ENCODE measurements around the gene PXT1.
A peak's percentile ranks its signal among the peaks of the same experiment; 100 is the strongest.
"Not testable (repeated sequence)": the region's sequence is repeated elsewhere in the genome, so short reads cannot be mapped to it uniquely, and the experiment has no call there.

Gene PXT1, protein sequence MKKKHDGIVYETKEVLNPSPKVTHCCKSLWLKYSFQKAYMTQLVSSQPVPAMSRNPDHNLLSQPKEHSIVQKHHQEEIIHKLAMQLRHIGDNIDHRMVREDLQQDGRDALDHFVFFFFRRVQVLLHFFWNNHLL

DNA sequence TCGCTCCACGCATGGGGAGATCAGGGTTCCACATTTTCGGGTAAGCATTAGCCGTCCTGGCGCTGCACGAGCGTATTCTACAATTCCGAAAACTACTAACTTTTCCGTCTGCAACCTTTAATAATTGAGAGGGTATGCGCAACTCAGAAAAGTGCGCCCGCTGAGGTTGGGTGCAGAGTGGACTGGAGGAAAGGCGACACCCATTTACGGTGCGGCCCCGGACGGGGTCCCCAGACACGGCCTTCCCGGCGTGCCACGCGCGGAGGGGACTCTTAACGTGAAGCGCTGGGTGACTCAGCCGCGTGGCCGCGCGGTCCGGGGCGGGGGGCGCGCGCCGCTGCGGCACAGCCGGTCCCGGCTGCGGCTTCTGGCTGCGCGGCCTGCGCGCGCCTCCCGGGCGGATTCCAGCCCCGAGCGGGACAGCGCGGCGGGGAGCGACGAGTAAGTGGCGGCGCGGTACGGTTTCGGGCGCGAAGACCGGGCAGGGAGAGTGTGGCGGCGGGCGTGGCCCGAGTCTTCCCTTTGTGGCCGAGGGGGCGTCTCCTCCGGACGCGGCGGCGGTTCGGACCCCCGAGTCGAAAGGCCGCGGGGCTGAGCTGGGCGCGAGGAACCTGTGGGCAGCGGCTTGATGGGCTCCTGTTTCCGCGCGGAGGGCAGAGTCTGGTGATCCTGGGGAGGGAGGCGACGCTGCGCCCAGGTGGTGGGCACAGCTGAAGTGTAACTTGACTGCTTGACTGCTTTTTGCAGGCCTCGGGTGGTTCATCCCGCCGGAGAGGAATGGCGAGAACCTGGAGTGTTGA is at the start of gene PXT1, which contains the start of gene KCTD20:
Gene PXT1 (minus strand): TSS at position 184 of the 800 bp plus-strand sequence. CDS start 16,772 bp downstream, outside the sequence.
Gene KCTD20 (plus strand): TSS at position 330 of the 800 bp plus-strand sequence. CDS start 27,098 bp downstream, outside the sequence.
- peak; percentile 70 to 76 (median 74) for DNase-seq (ENCODE audit: low read depth in 3 of 3)

- DNase-seq (ENCODE audit: low read depth in 3 of 3): no peak
Measured at GRCh38 chr6:36492092-36492491, 49.4 kb upstream of the PXT1 start.

DNA sequence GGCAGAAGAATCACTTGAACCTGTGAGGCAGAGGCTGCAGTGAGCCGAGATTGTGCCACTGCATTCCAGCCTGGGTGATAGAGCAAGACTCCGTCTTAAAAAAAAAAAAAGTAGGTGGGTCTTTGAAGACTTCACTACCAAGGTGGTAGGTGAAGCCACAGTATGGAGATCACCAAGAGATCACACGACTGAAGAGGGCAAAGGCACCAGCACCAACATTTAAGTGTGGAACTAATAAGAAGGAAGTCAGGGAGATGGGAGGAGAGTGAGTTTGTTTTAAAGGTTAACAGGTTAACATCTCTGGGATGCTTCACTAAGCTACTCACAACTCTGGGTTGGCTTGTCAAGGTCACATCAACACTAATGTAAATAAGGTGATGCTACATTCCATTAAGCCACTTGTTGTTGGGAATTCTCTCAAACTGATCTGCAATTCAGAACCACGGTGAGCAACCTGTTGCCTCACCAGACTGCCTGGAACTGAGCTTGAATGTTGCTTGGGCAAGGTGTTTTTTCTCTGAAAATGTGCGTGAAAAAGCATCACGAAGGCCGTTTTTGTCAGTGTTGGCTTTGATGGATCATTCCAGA is 48.8 kb upstream of the PXT1 start:
- DNase-seq (ENCODE audit: low read depth in 3 of 3): no peak

- no peak for DNase-seq (ENCODE audit: low read depth in 3 of 3)
Measured at GRCh38 chr6:36489426-36489825, 46.8 kb upstream of the PXT1 start.

- DNase-seq (ENCODE audit: low read depth in 3 of 3): no peak
Measured at GRCh38 chr6:36488221-36488620, 45.6 kb upstream of the PXT1 start.

DNA sequence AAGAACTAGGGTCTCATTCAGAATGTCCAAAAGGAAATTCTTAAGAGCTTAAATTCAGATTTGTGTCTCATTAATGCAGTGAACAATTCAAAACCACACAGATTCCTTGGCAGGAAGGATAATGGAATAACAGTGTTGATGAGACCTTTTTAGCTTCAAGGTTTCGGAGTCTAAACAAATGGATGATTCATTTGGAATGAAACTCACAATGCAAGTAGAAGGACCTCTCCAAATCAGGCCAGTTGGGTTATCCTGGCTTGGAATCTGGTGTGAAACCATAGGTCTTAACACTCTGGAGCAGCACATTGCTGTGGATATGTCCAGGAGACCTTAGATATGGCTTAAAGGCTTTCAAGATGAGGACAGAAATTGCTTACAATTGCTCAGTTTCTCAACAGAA is 45.0 kb upstream of the PXT1 start:
- DNase-seq (ENCODE audit: low read depth in 3 of 3): no peak

DNA sequence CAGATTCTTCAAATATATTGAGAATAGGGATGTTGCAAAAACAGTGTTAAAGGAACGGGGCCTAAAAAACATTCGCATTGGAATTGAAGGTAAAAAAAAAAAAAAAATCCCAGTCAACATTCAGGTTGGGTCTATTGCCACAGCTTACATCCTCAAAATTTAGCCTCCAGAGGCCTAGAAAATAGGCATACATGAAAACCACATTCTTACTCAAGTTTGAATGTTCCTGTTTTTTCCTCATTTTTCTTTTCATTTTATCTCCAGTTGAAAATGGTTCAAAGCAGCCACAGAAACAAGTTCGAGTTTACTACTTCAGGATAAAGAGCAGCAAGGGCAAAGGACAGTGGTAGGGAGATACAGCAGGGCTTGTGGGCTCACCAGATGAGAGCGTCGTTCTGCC is 42.1 kb upstream of the PXT1 start:
- DNase-seq (ENCODE audit: low read depth in 3 of 3): no peak

DNA sequence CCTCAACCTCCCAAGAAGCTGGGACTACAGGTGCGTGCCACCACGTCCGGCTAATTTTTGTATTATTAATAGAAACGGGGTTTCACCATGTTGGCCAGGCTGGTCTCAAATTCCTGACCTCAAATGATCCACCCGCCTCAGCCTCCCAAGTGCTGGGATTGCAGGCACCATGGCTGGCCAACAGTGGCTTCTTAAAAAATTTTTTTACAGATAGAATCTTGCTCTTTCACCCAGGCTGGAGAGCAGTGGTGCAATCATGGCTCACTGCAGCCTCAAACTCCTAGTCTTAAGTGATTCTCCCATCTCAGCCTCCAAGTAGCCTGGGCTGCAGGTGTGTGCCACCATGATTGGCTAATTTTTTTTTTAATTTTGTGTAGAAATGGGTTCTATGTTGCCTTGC is 40.7 kb upstream of the PXT1 start:
- DNase-seq (ENCODE audit: low read depth in 3 of 3): not testable (repeated sequence)

DNA sequence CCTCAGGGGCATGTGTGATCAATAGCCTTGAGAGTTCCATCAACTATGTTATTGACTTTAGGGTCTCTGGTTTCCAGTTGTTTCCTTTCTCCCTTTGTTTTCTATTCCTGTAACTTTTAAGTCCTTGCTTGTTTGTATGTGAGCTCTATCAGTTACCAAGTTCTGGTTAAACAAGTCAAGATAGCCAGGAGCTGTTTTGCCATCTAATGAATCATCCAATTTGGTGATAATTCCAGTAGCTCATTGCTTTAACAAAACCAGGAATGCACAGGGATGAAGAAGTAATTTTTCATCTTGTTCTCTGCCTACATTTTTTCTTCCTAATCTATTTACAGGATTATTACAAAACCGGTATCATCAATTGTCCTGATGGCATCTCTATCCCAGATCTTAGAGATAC is 36.6 kb upstream of the PXT1 start:
- no peak for DNase-seq (ENCODE audit: low read depth in 3 of 3)

DNA sequence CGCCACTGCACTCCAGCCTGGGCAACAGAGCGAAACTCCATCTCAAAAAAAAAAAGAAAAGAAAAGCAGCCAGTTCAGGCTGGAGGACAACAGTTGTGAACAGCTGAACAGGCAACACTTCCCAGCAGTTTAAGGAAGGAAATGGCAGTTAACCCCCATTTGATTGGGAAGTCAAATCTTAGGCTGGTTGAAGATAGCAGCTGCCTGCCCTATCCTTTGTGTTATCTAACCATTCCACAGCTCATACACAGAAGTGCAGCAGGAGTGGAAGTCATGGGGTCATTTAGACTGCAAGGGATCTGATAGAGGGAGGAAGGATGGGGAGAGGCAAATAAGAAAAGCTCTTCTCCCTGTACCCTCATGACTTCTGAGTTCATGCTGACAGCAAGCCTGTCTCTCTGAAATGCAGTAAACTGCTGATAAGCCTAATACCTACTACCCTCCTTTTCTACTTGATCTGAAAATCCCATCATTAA is 35.4 kb upstream of the PXT1 start:
- DNase-seq (ENCODE audit: low read depth in 3 of 3): no peak

GRCh38 chr6:36469946-36470345 is 27.3 kb upstream of the PXT1 start:
- DNase-seq (ENCODE audit: low read depth in 3 of 3): no peak

DNA sequence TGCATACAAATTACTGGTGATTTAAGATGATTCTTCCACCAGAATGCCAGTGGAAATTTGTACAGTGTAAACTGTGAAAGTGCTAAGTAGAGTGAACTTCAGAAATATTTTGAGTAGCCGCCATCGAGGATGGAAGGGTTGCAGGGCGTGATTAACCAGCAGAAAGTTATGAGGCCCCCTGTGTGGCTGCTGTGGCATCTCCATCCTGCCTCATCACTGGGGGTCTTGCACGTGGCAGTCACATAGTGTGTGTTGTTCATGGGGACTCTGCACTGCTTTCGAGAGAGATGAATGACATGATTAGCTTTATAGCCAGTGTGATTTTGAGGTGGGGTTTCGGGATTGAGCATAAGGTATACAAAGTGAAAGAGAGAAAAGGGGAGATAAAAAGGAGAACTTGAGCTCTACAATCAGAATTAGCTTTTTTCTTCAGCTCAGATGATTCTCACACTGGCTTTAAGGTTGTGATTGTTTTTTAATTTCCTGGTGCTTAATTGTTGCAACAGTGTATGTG is 26.6 kb upstream of the PXT1 start:
- DNase-seq (ENCODE audit: low read depth in 3 of 3): no peak

DNA sequence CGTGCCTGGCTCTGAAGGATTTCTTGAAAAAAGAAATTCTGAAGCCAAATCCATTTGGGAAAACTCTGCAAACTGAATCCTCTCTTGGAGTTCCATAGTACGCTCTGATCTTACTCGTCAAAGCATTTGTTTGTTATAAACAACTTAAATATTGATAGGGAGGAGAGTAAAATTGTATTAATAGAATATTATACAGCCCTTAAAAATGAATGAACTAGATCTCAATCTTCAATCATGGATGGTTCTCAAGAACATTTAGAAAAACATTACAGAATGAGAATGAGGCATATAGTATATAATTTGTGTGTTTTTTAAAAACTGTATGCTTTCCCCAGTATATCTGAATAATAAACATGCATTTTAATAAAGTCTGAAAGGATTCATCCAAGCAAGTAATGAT is 25.0 kb upstream of the PXT1 start:
- DNase-seq (ENCODE audit: low read depth in 3 of 3): no peak

GRCh38 chr6:36464233-36464632 is 21.6 kb upstream of the PXT1 start:
- no peak for DNase-seq (ENCODE audit: low read depth in 3 of 3)

DNA sequence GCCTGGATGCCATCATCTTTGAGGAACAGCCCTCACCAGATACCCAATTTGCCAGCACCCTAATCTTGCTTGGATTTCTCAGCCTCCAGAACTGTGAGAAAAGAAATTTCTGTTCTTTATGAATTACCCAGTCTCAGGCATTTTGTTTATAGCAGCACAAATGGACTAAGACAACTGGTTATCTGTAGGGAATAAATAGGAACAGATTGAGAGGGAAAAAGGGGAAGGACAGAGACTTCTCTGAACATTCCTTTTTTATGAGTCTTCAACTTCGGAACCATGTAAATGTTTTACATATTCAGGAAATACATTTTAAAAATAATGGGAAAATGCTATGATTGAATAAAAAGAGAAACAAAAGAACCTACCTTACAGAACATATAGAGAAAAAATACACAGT is 21.0 kb upstream of the PXT1 start:
- DNase-seq (ENCODE audit: low read depth in 3 of 3): no peak

- no peak for DNase-seq (ENCODE audit: low read depth in 3 of 3)
Measured at GRCh38 chr6:36461646-36462045, 19.0 kb upstream of the PXT1 start.

DNA sequence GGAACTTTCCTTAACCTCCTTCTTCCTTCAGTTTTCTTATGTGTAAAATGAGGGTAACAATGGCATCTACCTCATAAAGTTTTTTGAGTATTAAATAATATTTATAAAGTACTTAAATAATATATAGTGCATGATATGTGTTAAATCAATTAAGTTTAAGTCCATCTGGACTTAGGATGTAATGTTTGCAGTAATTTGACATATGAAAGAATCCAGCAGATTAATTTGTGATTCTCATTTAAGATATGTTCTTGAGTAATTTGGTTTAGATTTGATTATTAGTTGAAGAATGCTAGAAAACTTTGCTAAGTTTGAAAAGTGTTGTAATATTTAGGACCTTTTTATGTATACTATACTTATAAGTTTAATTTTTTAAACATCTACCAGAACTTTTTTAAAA is 18.3 kb upstream of the PXT1 start:
- no peak for DNase-seq (ENCODE audit: low read depth in 3 of 3)

- DNase-seq (ENCODE audit: low read depth in 3 of 3): no peak
Measured at GRCh38 chr6:36459501-36459900, 16.8 kb upstream of the PXT1 start.

GRCh38 chr6:36455486-36456027 is 12.9 kb upstream of the PXT1 start:
- DNase-seq (ENCODE audit: low read depth in 3 of 3): no peak

DNA sequence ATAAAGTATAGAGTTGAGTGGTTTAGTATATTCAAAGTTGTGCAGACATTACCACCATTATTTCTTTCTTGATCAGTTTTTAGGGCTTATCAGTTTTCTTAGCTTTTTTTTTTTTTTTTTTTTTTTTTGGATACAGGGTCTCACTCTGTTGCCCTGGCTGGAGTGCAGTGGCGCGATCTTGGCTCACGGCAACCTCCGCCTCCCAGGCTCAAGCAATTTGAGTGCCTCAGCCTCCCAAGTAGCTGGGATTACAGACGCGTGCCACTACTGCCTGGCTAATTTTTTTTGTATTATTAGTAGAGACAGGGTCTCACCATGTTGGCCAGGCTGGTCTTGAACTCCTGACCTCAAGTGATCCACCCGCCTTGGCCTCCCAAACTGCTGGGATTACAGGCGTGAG is 10.2 kb upstream of the PXT1 start:
- not testable (repeated sequence) for DNase-seq (ENCODE audit: low read depth in 3 of 3)

GRCh38 chr6:36449173-36449572 is 6.5 kb upstream of the PXT1 start:
- not testable (repeated sequence) for DNase-seq (ENCODE audit: low read depth in 3 of 3)

DNA sequence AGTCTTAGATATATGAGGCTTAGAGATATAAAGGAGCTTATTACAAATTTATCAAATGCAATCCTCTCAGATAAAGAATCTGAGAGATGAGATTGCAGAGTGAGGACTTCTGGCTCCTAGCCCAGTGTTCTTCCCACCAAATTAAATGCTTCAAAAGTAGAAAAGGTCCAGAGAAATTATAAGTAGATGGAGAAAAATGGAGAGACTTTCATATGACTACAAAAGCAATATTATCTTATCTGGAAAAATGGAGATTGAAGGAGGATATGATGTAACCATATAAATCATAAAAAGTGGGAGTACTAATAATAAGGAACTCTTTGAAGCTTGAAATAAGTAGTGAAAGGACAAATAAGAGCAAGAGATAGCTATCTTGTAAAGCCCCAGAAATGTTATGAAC is 3.0 kb upstream of the PXT1 start:
- no peak for DNase-seq (ENCODE audit: low read depth in 3 of 3)
